HepG2 (cell line): ENCODE measurements around the gene ERVH48-1. TPM values are rescaled to one million over a fixed set of nuclear protein-coding genes. Genes with fewer than 3 reads are reported as not detected.

ENCODE experiments used
- GTF3A ChIP-seq: sonication (generic); formaldehyde crosslinking; conservative IDR thresholded peaks from 2 replicates; pipeline ENCODE4 v1.4.0; 2020; ENCODE audit warnings: mild to moderate bottlenecking, missing genetic modification reagents
- HHEX ChIP-seq: IDR thresholded peaks from 2 replicates; pipeline ENCODE4 v1.6.1; 2016; ENCODE audit warnings: control low read depth
- SKI ChIP-seq: fragments of 450-650 bp; IDR thresholded peaks from one replicate; pipeline ENCODE4 v1.6.1; 2018; ENCODE audit warnings: mild to moderate bottlenecking; ENCODE audit not compliant: partially characterized antibody
- SMARCE1 ChIP-seq: fragments of 450-650 bp; IDR thresholded peaks from 2 replicates; pipeline ENCODE4 v1.6.1; 2017; ENCODE audit warnings: borderline replicate concordance
- TOE1 ChIP-seq: sonication (generic); formaldehyde crosslinking; IDR thresholded peaks from 2 replicates; pipeline ENCODE4 v1.4.0; 2020; ENCODE audit warnings: mild to moderate bottlenecking, missing genetic modification reagents
- YEATS4 ChIP-seq: sonication (generic); formaldehyde crosslinking; IDR thresholded peaks from 2 replicates; pipeline ENCODE4 v1.4.0; 2020; ENCODE audit warnings: missing genetic modification reagents, borderline replicate concordance
- ZNF333 ChIP-seq: sonication (generic); formaldehyde crosslinking; IDR thresholded peaks from 2 replicates; pipeline ENCODE4 v1.4.0; 2020; ENCODE audit warnings: mild to moderate bottlenecking, missing genetic modification reagents, borderline replicate concordance
- ZNF33B ChIP-seq: sonication (generic); formaldehyde crosslinking; IDR thresholded peaks from 2 replicates; pipeline ENCODE4 v1.5.1; 2020; ENCODE audit warnings: mild to moderate bottlenecking, missing genetic modification reagents
- ZNF451 ChIP-seq: sonication (generic); formaldehyde crosslinking; IDR thresholded peaks from 2 replicates; pipeline ENCODE4 v1.5.0; 2020; ENCODE audit warnings: mild to moderate bottlenecking, missing genetic modification reagents
- ZNF512B ChIP-seq: sonication (generic); formaldehyde crosslinking; IDR thresholded peaks from 2 replicates; pipeline ENCODE4 v1.5.1; 2020; ENCODE audit warnings: missing genetic modification reagents, mild to moderate bottlenecking, borderline replicate concordance
- ZNF550 ChIP-seq: sonication (generic); formaldehyde crosslinking; IDR thresholded peaks from 2 replicates; pipeline ENCODE4 v1.4.0; 2020; ENCODE audit warnings: mild to moderate bottlenecking, missing genetic modification reagents, borderline replicate concordance
- ZNF781 ChIP-seq: sonication (generic); formaldehyde crosslinking; IDR thresholded peaks from 2 replicates; pipeline ENCODE4 v1.5.1; 2020; ENCODE audit warnings: borderline replicate concordance, mild to moderate bottlenecking, missing genetic modification reagents; ENCODE audit errors: not compliant biosample characterization
- ZSCAN12 ChIP-seq: sonication (generic); formaldehyde crosslinking; IDR thresholded peaks from 2 replicates; pipeline ENCODE4 v1.9.0; 2021; ENCODE audit warnings: mild to moderate bottlenecking, missing genetic modification reagents
- polyA plus RNA-seq, 8 experiments: library from polyadenylated mRNA; depleted of rRNA in 3 of 8; stranded (reverse) in 7 of 8; unstranded in 1 of 8; fragments of >200 nt; fragmentation: Illumina TruSeq in 4 of 8; extraction: Trizol in 4 of 8; gene quantifications; 2 replicates each; pipeline versions ENCODE4 v1.2.1 to v1.2.3, GENCODE V29; 2011 to 2016; ENCODE audit warnings: low read depth in 4 of 8, missing spikeins in 1 of 8, mixed read lengths in 1 of 8; ENCODE audit not compliant: insufficient read depth in 1 of 8
- total RNA-seq, 5 experiments: library from RNA; depleted of rRNA; stranded (reverse); fragments of >200 nt; fragmentation: Illumina TruSeq; extraction: Trizol; gene quantifications; 2 replicates each; pipeline ENCODE4 v1.2.3, GENCODE V29; 2016; ENCODE audit warnings: low read depth in 1 of 5
- TF ChIP-seq, protein P1 (sequence below): IDR thresholded peaks from 2 replicates; pipeline ENCODE4 v1.6.1; 2012; ENCODE audit warnings: low read length, improper control_type of control experiment
- TF ChIP-seq, protein P2 (sequence below): sonication (generic); formaldehyde crosslinking; IDR thresholded peaks from 2 replicates; pipeline ENCODE4 v1.9.0; 2021; ENCODE audit warnings: missing genetic modification reagents, borderline replicate concordance

The ERVH48-1 gene
- total and polyA plus RNA-seq, 2 of the 13 experiments (the other 11 are each of a cell fraction or from before 2014, with no cell fraction given) = 1.8 TPM; not detected in 1

- TF ChIP-seq, protein P1, sequence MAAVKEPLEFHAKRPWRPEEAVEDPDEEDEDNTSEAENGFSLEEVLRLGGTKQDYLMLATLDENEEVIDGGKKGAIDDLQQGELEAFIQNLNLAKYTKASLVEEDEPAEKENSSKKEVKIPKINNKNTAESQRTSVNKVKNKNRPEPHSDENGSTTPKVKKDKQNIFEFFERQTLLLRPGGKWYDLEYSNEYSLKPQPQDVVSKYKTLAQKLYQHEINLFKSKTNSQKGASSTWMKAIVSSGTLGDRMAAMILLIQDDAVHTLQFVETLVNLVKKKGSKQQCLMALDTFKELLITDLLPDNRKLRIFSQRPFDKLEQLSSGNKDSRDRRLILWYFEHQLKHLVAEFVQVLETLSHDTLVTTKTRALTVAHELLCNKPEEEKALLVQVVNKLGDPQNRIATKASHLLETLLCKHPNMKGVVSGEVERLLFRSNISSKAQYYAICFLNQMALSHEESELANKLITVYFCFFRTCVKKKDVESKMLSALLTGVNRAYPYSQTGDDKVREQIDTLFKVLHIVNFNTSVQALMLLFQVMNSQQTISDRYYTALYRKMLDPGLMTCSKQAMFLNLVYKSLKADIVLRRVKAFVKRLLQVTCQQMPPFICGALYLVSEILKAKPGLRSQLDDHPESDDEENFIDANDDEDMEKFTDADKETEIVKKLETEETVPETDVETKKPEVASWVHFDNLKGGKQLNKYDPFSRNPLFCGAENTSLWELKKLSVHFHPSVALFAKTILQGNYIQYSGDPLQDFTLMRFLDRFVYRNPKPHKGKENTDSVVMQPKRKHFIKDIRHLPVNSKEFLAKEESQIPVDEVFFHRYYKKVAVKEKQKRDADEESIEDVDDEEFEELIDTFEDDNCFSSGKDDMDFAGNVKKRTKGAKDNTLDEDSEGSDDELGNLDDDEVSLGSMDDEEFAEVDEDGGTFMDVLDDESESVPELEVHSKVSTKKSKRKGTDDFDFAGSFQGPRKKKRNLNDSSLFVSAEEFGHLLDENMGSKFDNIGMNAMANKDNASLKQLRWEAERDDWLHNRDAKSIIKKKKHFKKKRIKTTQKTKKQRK = no peak
- TF ChIP-seq SMARCE1 (no peak), HHEX (no peak), ZNF550 (CRISPR knock-in tag) (0 out of 2 replicates have a peak, but pooled peaks have one; percentile 26), ZSCAN12 (CRISPR knock-in tag) (0 out of 2 replicates have a peak, but pooled peaks have one; percentile 44), ZNF512B (CRISPR knock-in tag) (0 out of 2 replicates have a peak, but pooled peaks have one; percentile 10), TOE1 (CRISPR knock-in tag) (no peak), YEATS4 (CRISPR knock-in tag) (peak; percentile 88), SKI (no peak), GTF3A (CRISPR knock-in tag) (0 out of 2 replicates have a peak, but pooled peaks have one; percentile 28), ZNF33B (CRISPR knock-in tag) (no peak), ZNF333 (CRISPR knock-in tag) (peak; percentile 32; the same call in 1 of the 2 replicates), ZNF451 (CRISPR knock-in tag) (no peak; the same call in none of the 2 replicates), ZNF781 (peak; percentile 26)
- TF ChIP-seq, protein P2, sequence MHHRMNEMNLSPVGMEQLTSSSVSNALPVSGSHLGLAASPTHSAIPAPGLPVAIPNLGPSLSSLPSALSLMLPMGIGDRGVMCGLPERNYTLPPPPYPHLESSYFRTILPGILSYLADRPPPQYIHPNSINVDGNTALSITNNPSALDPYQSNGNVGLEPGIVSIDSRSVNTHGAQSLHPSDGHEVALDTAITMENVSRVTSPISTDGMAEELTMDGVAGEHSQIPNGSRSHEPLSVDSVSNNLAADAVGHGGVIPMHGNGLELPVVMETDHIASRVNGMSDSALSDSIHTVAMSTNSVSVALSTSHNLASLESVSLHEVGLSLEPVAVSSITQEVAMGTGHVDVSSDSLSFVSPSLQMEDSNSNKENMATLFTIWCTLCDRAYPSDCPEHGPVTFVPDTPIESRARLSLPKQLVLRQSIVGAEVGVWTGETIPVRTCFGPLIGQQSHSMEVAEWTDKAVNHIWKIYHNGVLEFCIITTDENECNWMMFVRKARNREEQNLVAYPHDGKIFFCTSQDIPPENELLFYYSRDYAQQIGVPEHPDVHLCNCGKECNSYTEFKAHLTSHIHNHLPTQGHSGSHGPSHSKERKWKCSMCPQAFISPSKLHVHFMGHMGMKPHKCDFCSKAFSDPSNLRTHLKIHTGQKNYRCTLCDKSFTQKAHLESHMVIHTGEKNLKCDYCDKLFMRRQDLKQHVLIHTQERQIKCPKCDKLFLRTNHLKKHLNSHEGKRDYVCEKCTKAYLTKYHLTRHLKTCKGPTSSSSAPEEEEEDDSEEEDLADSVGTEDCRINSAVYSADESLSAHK = no peak
Observed at GRCh38 chr21:42878993-42879787, 46.2 kb downstream of the ERVH48-1 start, which contains the start of gene WDR4 (continued).
